ENCODE results near the gene LPP.
A peak's percentile ranks its signal among the peaks of the same experiment; 100 is the strongest.

LPP gene

GRCh38 chr3:188720636-188721035, 566.7 kb downstream of the LPP start:
- H3K36me3 ChIP-seq (ENCODE audit: control insufficient read depth, low read length): no peaks in the 10 kb centered on the region
- H3K4me1 ChIP-seq (ENCODE audit: control insufficient read depth, low read length): peaks cover 45% of the 10 kb centered on the region
- H4K20me1 ChIP-seq (ENCODE audit: control insufficient read depth, insufficient read depth, low read depth, low read length): no peaks in the 10 kb centered on the region
- no peak overlapping the region for H3K27ac ChIP-seq (ENCODE audit: low read depth, low read length)
- no peak overlapping the region for H3K4me3 ChIP-seq (ENCODE audit: low read length)
- H3K79me2 ChIP-seq (ENCODE audit: control insufficient read depth, low read length): no peaks in the 10 kb centered on the region
- no peaks in the 10 kb centered on the region for H3K27me3 ChIP-seq (ENCODE audit: control insufficient read depth, low read length)
- no peak overlapping the region for H3K4me2 ChIP-seq (ENCODE audit: low read length)
- no peaks in the 10 kb centered on the region for H3K9me3 ChIP-seq (ENCODE audit: control insufficient read depth, insufficient read depth, low read length)
- no peaks in the 10 kb centered on the region for H3K9me2 ChIP-seq (replicated peaks; ENCODE audit: control insufficient read depth, low read length)
- H3F3A ChIP-seq (ENCODE audit: control insufficient read depth, insufficient read depth): no peaks in the 10 kb centered on the region; the same call in 1 of the 2 replicates
- TF ChIP-seq EZH2phosphoT487 (IDR thresholded peaks at IDR 0.05; ENCODE audit: borderline replicate concordance, low read length) (no peak), CTCF (IDR thresholded peaks at IDR 0.05; ENCODE audit: low read depth, low read length, poor library complexity, severe bottlenecking) (no peak)

- no peaks in the 10 kb centered on the region for H3K36me3 ChIP-seq (ENCODE audit: control insufficient read depth, low read length)
- no peaks in the 10 kb centered on the region for H4K20me1 ChIP-seq (ENCODE audit: control insufficient read depth, insufficient read depth, low read depth, low read length)
- H3K27me3 ChIP-seq (ENCODE audit: control insufficient read depth, low read length): no peaks in the 10 kb centered on the region
- TF ChIP-seq CTCF (IDR thresholded peaks at IDR 0.05; ENCODE audit: low read depth, low read length, poor library complexity, severe bottlenecking): no peak
- TF ChIP-seq EZH2phosphoT487 (IDR thresholded peaks at IDR 0.05; ENCODE audit: borderline replicate concordance, low read length): no peak
- H3K79me2 ChIP-seq (ENCODE audit: control insufficient read depth, low read length): no peaks in the 10 kb centered on the region
- H3K4me3 ChIP-seq (ENCODE audit: low read length): no peak overlapping the region
- H3F3A ChIP-seq (ENCODE audit: control insufficient read depth, insufficient read depth): no peaks in the 10 kb centered on the region; the same call in 1 of the 2 replicates
- peak overlapping the region; percentile 2; the same call in 1 of the 2 replicates for H3K4me2 ChIP-seq (ENCODE audit: low read length)
- no peaks in the 10 kb centered on the region for H3K9me2 ChIP-seq (replicated peaks; ENCODE audit: control insufficient read depth, low read length)
- H3K9me3 ChIP-seq (ENCODE audit: control insufficient read depth, insufficient read depth, low read length): no peaks in the 10 kb centered on the region
- no peak overlapping the region for H3K27ac ChIP-seq (ENCODE audit: low read depth, low read length)
- peaks cover 43% of the 10 kb centered on the region for H3K4me1 ChIP-seq (ENCODE audit: control insufficient read depth, low read length)
Measured at GRCh38 chr3:188721312-188721711, 567.4 kb downstream of the LPP start.

GRCh38 chr3:188721990-188722389, 568.0 kb downstream of the LPP start:
- Histone ChIP-seq H3K4me3 (ENCODE audit: low read length) (no peak overlapping the region), H3K4me2 (ENCODE audit: low read length) (no peak overlapping the region), H3K9me2 (replicated peaks; ENCODE audit: control insufficient read depth, low read length) (no peaks in the 10 kb centered on the region), H3K27ac (ENCODE audit: low read depth, low read length) (no peak overlapping the region), H3K36me3 (ENCODE audit: control insufficient read depth, low read length) (no peaks in the 10 kb centered on the region), H3K79me2 (ENCODE audit: control insufficient read depth, low read length) (no peaks in the 10 kb centered on the region), H3K4me1 (ENCODE audit: control insufficient read depth, low read length) (peaks cover 50% of the 10 kb centered on the region), H3K27me3 (ENCODE audit: control insufficient read depth, low read length) (no peaks in the 10 kb centered on the region), H4K20me1 (ENCODE audit: control insufficient read depth, insufficient read depth, low read depth, low read length) (no peaks in the 10 kb centered on the region), H3F3A (ENCODE audit: control insufficient read depth, insufficient read depth) (no peaks in the 10 kb centered on the region; the same call in 1 of the 2 replicates), H3K9me3 (ENCODE audit: control insufficient read depth, insufficient read depth, low read length) (no peaks in the 10 kb centered on the region)
- no peak for TF ChIP-seq EZH2phosphoT487 (IDR thresholded peaks at IDR 0.05; ENCODE audit: borderline replicate concordance, low read length)
- TF ChIP-seq CTCF (IDR thresholded peaks at IDR 0.05; ENCODE audit: low read depth, low read length, poor library complexity, severe bottlenecking): no peak
